Activated naive CD8-positive, alpha-beta T cell treated with anti-CD3 and anti-CD28 coated beads, Interleukin-2, amount 50 U/mL, for 24 hours (primary cell): ENCODE results near the gene SPATA2L.
A peak's percentile ranks its signal among the peaks of the same experiment; 100 is the strongest.

Source experiments
- ATAC-seq: fragments of 150-1000 bp; cut with Tn5 transposase; one replicate; pipeline ENCODE4 v1.10.0; 2021
- DNase-seq: peaks from one replicate; pipeline ENCODE4 v3.0.0; 2021
- H3K27ac Mint-ChIP-seq: one replicate; pipeline ENCODE4 v1.8.0; 2021; ENCODE audit warnings: mild to moderate bottlenecking, mixed read lengths
- H3K27me3 Mint-ChIP-seq: one replicate; pipeline ENCODE4 v1.8.0; 2021; ENCODE audit warnings: mixed read lengths
- H3K36me3 Mint-ChIP-seq: one replicate; pipeline ENCODE4 v1.8.0; 2021; ENCODE audit warnings: low read depth, mixed read lengths
- H3K4me1 Mint-ChIP-seq: one replicate; pipeline ENCODE4 v1.8.0; 2021; ENCODE audit warnings: mixed read lengths
- H3K4me3 Mint-ChIP-seq: one replicate; pipeline ENCODE4 v1.8.0; 2021; ENCODE audit warnings: mild to moderate bottlenecking, moderate library complexity, mixed read lengths
- H3K9me3 Mint-ChIP-seq: one replicate; pipeline ENCODE4 v1.8.0; 2021; ENCODE audit warnings: mixed read lengths

Gene SPATA2L

GRCh38 chr16:89717688-89718505 lies 16.4 kb upstream of the SPATA2L start:
- ATAC-seq (no peak), DNase-seq (no peak)
- Mint-ChIP-seq H3K9me3 (no peaks in the 10 kb centered on the region), H3K27ac (peak overlapping the region; percentile 31), H3K4me1 (peaks cover 44% of the 10 kb centered on the region), H3K36me3 (peaks cover 30% of the 10 kb centered on the region), H3K4me3 (peak overlapping the region; percentile 26), H3K27me3 (no peaks in the 10 kb centered on the region)

- H3K27me3 Mint-ChIP-seq = no peaks in the 10 kb centered on the region
- H3K9me3 Mint-ChIP-seq = no peaks in the 10 kb centered on the region
- peaks cover 39% of the 10 kb centered on the region for H3K4me1 Mint-ChIP-seq
- H3K4me3 Mint-ChIP-seq = no peak overlapping the region
- ATAC-seq (no peak), DNase-seq (no peak)
- no peak overlapping the region for H3K27ac Mint-ChIP-seq
- H3K36me3 Mint-ChIP-seq = peaks cover 25% of the 10 kb centered on the region
Observed at GRCh38 chr16:89716916-89717687, 15.6 kb upstream of the SPATA2L start.

- H3K27ac Mint-ChIP-seq = no peak overlapping the region
- H3K4me1 Mint-ChIP-seq = peaks cover 39% of the 10 kb centered on the region
- DNase-seq = no peak
- no peaks in the 10 kb centered on the region for H3K9me3 Mint-ChIP-seq
- H3K27me3 Mint-ChIP-seq = no peaks in the 10 kb centered on the region
- H3K4me3 Mint-ChIP-seq = no peak overlapping the region
- H3K36me3 Mint-ChIP-seq = peaks cover 25% of the 10 kb centered on the region
- no peak for ATAC-seq
Observed at GRCh38 chr16:89716493-89716892, 15.0 kb upstream of the SPATA2L start.

- H3K9me3 Mint-ChIP-seq = no peaks in the 10 kb centered on the region
- no peak for ATAC-seq
- peaks cover 14% of the 10 kb centered on the region for H3K4me1 Mint-ChIP-seq
- H3K27me3 Mint-ChIP-seq = no peaks in the 10 kb centered on the region
- DNase-seq = no peak
- peak overlapping the region; percentile 81 for H3K4me3 Mint-ChIP-seq
- peak overlapping the region; percentile 69 for H3K27ac Mint-ChIP-seq
- H3K36me3 Mint-ChIP-seq = peaks cover 16% of the 10 kb centered on the region
Observed at GRCh38 chr16:89712274-89712781, 10.8 kb upstream of the SPATA2L start.

- peaks cover 14% of the 10 kb centered on the region for H3K4me1 Mint-ChIP-seq
- ATAC-seq (peak; percentile 71), DNase-seq (peak; percentile 92)
- H3K36me3 Mint-ChIP-seq = peaks cover 15% of the 10 kb centered on the region
- H3K27me3 Mint-ChIP-seq = no peaks in the 10 kb centered on the region
- H3K27ac Mint-ChIP-seq = peak overlapping the region; percentile 69
- peak overlapping the region; percentile 81 for H3K4me3 Mint-ChIP-seq
- no peaks in the 10 kb centered on the region for H3K9me3 Mint-ChIP-seq
Observed at GRCh38 chr16:89711601-89712273, 10.2 kb upstream of the SPATA2L start.

GRCh38 chr16:89710709-89711564 lies 9.4 kb upstream of the SPATA2L start:
- H3K36me3 Mint-ChIP-seq = peaks cover 15% of the 10 kb centered on the region
- no peaks in the 10 kb centered on the region for H3K27me3 Mint-ChIP-seq
- H3K4me3 Mint-ChIP-seq = no peak overlapping the region
- no peaks in the 10 kb centered on the region for H3K9me3 Mint-ChIP-seq
- ATAC-seq (no peak), DNase-seq (no peak)
- H3K4me1 Mint-ChIP-seq = peaks cover 17% of the 10 kb centered on the region
- H3K27ac Mint-ChIP-seq = no peak overlapping the region

GRCh38 chr16:89709716-89710432 lies 8.4 kb upstream of the SPATA2L start:
- no peak for ATAC-seq
- H3K4me1 Mint-ChIP-seq = peaks cover 18% of the 10 kb centered on the region
- H3K27ac Mint-ChIP-seq = no peak overlapping the region
- no peaks in the 10 kb centered on the region for H3K27me3 Mint-ChIP-seq
- peaks cover 13% of the 10 kb centered on the region for H3K36me3 Mint-ChIP-seq
- no peak for DNase-seq
- no peak overlapping the region for H3K4me3 Mint-ChIP-seq
- no peaks in the 10 kb centered on the region for H3K9me3 Mint-ChIP-seq

- H3K4me3 Mint-ChIP-seq = no peak overlapping the region
- ATAC-seq = no peak
Observed at GRCh38 chr16:89709166-89709565, 7.7 kb upstream of the SPATA2L start.

GRCh38 chr16:89708481-89708931 lies 7.0 kb upstream of the SPATA2L start:
- Mint-ChIP-seq H3K9me3 (no peaks in the 10 kb centered on the region), H3K27me3 (no peaks in the 10 kb centered on the region), H3K36me3 (peaks cover 2% of the 10 kb centered on the region), H3K27ac (no peak overlapping the region), H3K4me3 (no peak overlapping the region), H3K4me1 (peaks cover 8% of the 10 kb centered on the region)
- no peak for DNase-seq
- ATAC-seq = no peak

More at GRCh38 chr16:89709166-89709565, 7.7 kb upstream of the SPATA2L start:
- H3K36me3 Mint-ChIP-seq = peaks cover 7% of the 10 kb centered on the region
- H3K27ac Mint-ChIP-seq = no peak overlapping the region
- no peak for DNase-seq
- peaks cover 11% of the 10 kb centered on the region for H3K4me1 Mint-ChIP-seq
- no peaks in the 10 kb centered on the region for H3K27me3 Mint-ChIP-seq
- H3K9me3 Mint-ChIP-seq = no peaks in the 10 kb centered on the region

GRCh38 chr16:89707695-89708094 lies 6.2 kb upstream of the SPATA2L start:
- DNase-seq = no peak
- no peaks in the 10 kb centered on the region for H3K36me3 Mint-ChIP-seq
- peaks cover 9% of the 10 kb centered on the region for H3K4me1 Mint-ChIP-seq
- no peak overlapping the region for H3K27ac Mint-ChIP-seq
- H3K27me3 Mint-ChIP-seq = no peaks in the 10 kb centered on the region
- ATAC-seq = no peak
- no peaks in the 10 kb centered on the region for H3K9me3 Mint-ChIP-seq
- H3K4me3 Mint-ChIP-seq = no peak overlapping the region

- H3K27ac Mint-ChIP-seq = no peak overlapping the region
Observed at GRCh38 chr16:89706518-89707260, 5.2 kb upstream of the SPATA2L start.

GRCh38 chr16:89705006-89705405 lies 3.5 kb upstream of the SPATA2L start:
- no peak overlapping the region for H3K27ac Mint-ChIP-seq
- DNase-seq = no peak
- ATAC-seq = no peak
- no peak overlapping the region for H3K4me3 Mint-ChIP-seq
- no peaks in the 10 kb centered on the region for H3K27me3 Mint-ChIP-seq
- no peaks in the 10 kb centered on the region for H3K9me3 Mint-ChIP-seq
- H3K36me3 Mint-ChIP-seq = no peaks in the 10 kb centered on the region
- peaks cover 19% of the 10 kb centered on the region for H3K4me1 Mint-ChIP-seq

More at GRCh38 chr16:89706518-89707260, 5.2 kb upstream of the SPATA2L start:
- H3K4me3 Mint-ChIP-seq = no peak overlapping the region
- ATAC-seq = no peak
- no peaks in the 10 kb centered on the region for H3K9me3 Mint-ChIP-seq
- no peaks in the 10 kb centered on the region for H3K27me3 Mint-ChIP-seq
- no peaks in the 10 kb centered on the region for H3K36me3 Mint-ChIP-seq
- peaks cover 13% of the 10 kb centered on the region for H3K4me1 Mint-ChIP-seq
- DNase-seq = no peak

GRCh38 chr16:89704281-89704680 lies 2.8 kb upstream of the SPATA2L start:
- DNase-seq = no peak
- Mint-ChIP-seq H3K36me3 (peaks cover under 1% of the 10 kb centered on the region), H3K27ac (no peak overlapping the region), H3K27me3 (no peaks in the 10 kb centered on the region), H3K4me3 (no peak overlapping the region), H3K9me3 (no peaks in the 10 kb centered on the region), H3K4me1 (peaks cover 23% of the 10 kb centered on the region)
- ATAC-seq = no peak
